KBM-7 (cell line): ENCODE results near the gene RHOD.

Experiments
- DNase-seq: peaks from one replicate; pipeline ENCODE4 v3.0.0-alpha.2; 2015
- in situ Hi-C: fragments of 300-500 bp; cut with MboI; formaldehyde crosslinking; loops from 2 replicates; pipeline ENCODE4 v1.14.3; 2020; ENCODE audit warnings: low sequenced_read_pairs, low pct_unique_long_range_greater_than_20kb, mixed read lengths

The RHOD gene

GRCh38 chr11:67056267-67057204 lies at the start of gene RHOD:
RHOD (plus strand) TSS chr11:67056847; CDS start chr11:67056903, 56 bp downstream.
- no peak for DNase-seq
- in situ Hi-C loops, result no loop called here

- no peak for DNase-seq
- in situ Hi-C loops, result no loop called here
These were observed 49.5 kb upstream of the RHOD start for GRCh38 chr11:67007126-67007525.

DNA sequence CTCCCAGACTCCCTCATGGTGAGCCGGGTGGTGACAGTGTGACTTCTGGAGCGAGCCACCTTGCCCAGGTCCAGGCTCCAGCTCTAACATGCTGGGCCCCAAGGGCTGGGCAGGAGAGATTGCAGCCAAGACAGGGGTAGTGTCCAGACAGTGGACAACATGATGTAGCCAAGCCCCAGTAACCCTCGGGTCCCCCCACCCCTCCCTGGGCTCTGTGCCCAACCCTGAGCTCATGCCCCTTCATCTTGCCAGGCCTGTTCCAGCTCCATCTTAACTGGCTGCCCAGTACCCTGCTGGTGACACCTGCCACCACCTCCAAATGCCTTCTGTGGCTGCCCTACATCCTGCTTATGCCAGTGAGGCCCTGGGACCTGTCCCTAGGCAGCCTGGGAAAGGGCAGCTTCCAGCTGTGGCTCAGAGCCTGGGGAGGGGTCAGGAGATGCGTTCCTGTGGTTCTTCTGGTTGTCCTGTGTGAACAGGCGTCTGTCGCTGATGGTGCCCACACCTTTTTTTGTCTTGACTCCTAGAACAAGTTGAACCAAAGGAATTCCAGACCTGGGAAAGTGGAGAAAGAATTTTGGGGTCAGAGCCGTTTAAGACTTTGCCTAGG lies 46.2 kb upstream of the RHOD start:
- DNase-seq, result no peak
- in situ Hi-C loops, result no loop called here

GRCh38 chr11:67013511-67014045 lies 43.1 kb upstream of the RHOD start:
- in situ Hi-C loops, result no loop called here
- DNase-seq, result no peak

GRCh38 chr11:67014343-67014742 lies 42.3 kb upstream of the RHOD start:
- no peak for DNase-seq

DNA sequence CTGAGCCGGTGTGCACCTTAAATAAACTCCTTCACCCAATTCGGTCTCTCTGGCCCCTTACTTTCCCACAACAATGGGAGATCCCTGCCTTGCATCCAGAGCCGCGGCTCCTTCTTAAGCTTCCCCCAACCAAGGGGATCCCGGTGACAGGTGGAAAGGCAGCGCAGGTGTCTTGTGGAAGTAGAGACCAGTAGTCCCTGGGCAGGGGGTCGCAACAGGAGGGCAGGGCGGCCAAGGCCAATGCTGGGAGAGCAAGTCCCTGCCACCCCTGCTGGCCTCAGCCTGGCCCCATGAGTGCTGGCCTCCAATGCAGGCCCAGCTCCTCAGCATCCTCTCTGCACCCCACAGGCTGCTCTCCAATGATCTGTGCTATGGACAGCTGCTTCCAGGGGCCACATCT lies 41.6 kb upstream of the RHOD start:
- in situ Hi-C loops, result no loop called here
- no peak for DNase-seq

More at GRCh38 chr11:67014343-67014742, 42.3 kb upstream of the RHOD start:
- in situ Hi-C loops, result no loop called here

DNA sequence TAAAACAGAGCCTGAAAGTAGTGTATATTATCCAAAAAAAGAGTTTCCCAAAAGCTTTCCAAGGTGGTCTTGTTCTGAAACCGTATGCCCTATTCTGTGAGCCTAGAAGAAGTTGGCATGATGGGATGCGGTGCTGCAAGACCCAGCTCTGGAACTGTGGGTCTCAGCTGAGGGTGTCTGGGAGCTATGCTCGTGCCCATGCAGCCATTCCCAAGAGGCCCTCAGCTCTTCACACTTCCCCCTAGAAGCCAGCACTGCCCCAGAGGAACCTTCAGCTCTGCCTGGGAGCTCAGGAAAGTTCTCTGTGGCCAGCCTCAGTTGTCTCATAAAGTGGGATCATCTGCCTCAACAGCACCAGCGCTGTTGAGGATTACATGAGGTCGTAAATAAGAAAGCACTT lies 40.1 kb upstream of the RHOD start:
- no peak for DNase-seq
- in situ Hi-C loops, result no loop called here

DNA sequence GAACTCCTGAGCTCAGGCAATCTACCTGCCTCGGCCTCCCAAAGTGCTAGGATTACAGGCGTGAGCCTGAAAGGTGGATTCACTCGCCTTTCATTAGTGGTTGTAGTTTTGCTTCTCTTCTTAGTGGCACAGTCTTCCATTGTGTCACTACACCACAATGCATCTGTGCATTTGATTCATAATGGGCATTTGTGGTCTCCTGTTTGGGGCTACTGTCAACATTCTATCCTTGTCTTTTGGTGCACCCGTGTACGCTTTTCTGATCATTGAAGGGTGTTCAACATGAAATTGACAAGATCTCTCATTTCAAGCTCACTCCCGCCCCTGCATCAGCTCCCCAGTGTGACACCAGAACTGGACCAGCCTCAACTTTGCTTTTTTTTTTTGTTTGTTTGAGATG lies 35.7 kb upstream of the RHOD start:
- no peak for DNase-seq
- in situ Hi-C loops, result no loop called here

- no peak for DNase-seq
- in situ Hi-C loops, result no loop called here
These were observed 34.2 kb upstream of the RHOD start for GRCh38 chr11:67022341-67022933.

- no peak for DNase-seq
- in situ Hi-C loops, result no loop called here
These were observed 33.4 kb upstream of the RHOD start, which contains the start of gene SYT12 for GRCh38 chr11:67022961-67023956. SYT12 (plus strand) TSS chr11:67023134; CDS start chr11:67030145, 7,011 bp downstream.

DNA sequence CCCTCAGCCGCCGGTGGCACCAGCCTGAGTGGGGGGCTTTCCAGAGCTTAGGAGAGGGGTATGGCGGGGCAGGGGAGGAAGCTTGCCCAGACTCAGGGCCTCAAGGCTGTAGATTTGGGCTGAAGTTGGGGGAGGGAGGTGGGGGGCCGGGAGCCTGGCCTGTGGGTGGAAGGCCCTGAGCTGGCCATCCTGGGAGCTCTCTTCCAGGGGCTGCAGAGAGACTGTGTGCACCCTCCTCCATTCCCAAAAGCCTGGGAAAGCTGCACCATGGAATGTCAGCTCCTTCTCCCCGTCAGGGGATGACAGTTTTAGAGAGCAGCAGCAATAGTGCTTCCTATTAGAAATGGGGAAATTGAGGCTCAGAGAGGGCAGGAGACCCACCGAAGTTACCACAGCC lies 32.7 kb upstream of the RHOD start:
- in situ Hi-C loops, result no loop called here
- no peak for DNase-seq

- in situ Hi-C loops, result no loop called here
- peak; percentile 81 for DNase-seq
These were observed 32.2 kb upstream of the RHOD start for GRCh38 chr11:67024410-67024809.

GRCh38 chr11:67024966-67025365 lies 31.7 kb upstream of the RHOD start:
- in situ Hi-C loops, result no loop called here
- DNase-seq, result no peak

GRCh38 chr11:67025750-67026149 lies 30.9 kb upstream of the RHOD start:
- in situ Hi-C loops, result no loop called here
- DNase-seq, result no peak

GRCh38 chr11:67026941-67027340 lies 29.7 kb upstream of the RHOD start:
- in situ Hi-C loops, result no loop called here
- DNase-seq, result no peak

DNA sequence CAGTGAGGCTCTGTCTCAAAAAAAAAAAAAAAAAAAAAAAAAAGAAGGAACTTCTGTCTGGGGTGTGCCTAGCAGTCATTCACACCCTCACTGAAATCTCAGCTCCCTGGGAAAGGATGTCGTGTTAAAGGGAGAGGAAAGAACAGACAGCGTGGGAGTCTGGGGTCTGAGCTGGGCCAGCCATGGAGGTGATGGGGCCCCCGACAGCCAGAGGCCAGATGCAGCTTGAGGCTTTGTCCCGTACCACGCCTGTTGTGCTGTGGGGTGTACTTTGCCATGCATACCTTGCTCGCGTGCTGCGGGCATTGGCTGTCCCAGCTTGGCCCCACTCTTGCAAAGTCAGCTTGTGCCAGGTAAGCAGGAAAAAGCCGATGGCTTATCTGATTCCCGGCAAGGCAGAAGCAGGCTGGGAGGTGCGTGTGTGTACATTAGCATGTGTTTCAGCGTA lies 29.1 kb upstream of the RHOD start:
- no peak for DNase-seq
- in situ Hi-C loops, result no loop called here

- in situ Hi-C loops, result no loop called here
- no peak for DNase-seq
These were observed 28.6 kb upstream of the RHOD start for GRCh38 chr11:67027943-67028542.

- DNase-seq, result no peak
- in situ Hi-C loops, result no loop called here
These were observed 27.5 kb upstream of the RHOD start for GRCh38 chr11:67029146-67029545.
